A549 (cell line): ENCODE measurements around the gene HBZ. TPM values are rescaled to one million over a fixed set of nuclear protein-coding genes. Genes with fewer than 3 reads are reported as not detected.
"Not testable (repeated sequence)": the region's sequence is repeated elsewhere in the genome, so short reads cannot be mapped to it uniquely, and the experiment has no call there.

Source experiments
- ATAC-seq, 2 experiments: fragments of 200-7000 bp in 1 of 2; fragments of >200 bp in 1 of 2; cut with Nextera tagmentation in 1 of 2; cut with Tn5 transposase in 1 of 2; 3 replicates each; pipeline versions ENCODE4 v1.8.0 to v1.9.1; 2018 to 2020; ENCODE audit warnings: mild to moderate bottlenecking in 1 of 2, moderate library complexity in 1 of 2
- CTCF ChIA-PET: fragments of 300-600 bp; sonication (Branson Sonifier 250); formaldehyde crosslinking; extraction: SDS; loops from one replicate; lab custom pipeline; 2021; ENCODE audit warnings: antibody characterized with exemption, inconsistent platforms; lab: Yijun Ruan, JAX
- POLR2A ChIA-PET: fragments of 350-600 bp; formaldehyde crosslinking; extraction: SDS; loops from one replicate; lab custom pipeline; 2021; ENCODE audit warnings: antibody characterized with exemption, inconsistent platforms; lab: Yijun Ruan, JAX
- DNase-seq, 2 experiments: peaks; one replicate each; pipeline versions ENCODE4 v3.0.0 to v3.0.0-alpha.2; 2011 to 2016; ENCODE audit warnings: low read depth in 1 of 2, low spot score in 1 of 2
- FAIRE-seq: peaks from 2 replicates; lab custom pipeline; 2011; peaks lifted over from hg19 to GRCh38; lab: Jason Lieb, UNC
- H3K27ac ChIP-seq, 2 experiments: fragments of >200 bp; sonication (Bioruptor Twin); formaldehyde crosslinking; 3 replicates each; pipeline ENCODE4 v1.5.1; 2016 to 2017
- H3K4me1 ChIP-seq: fragments of >200 bp; sonication (Bioruptor Twin); formaldehyde crosslinking; 3 replicates; pipeline ENCODE4 v1.6.1; 2016
- H3K4me2 ChIP-seq: fragments of >200 bp; sonication (Bioruptor Twin); formaldehyde crosslinking; 3 replicates; pipeline ENCODE4 v1.6.1; 2016
- H3K4me3 ChIP-seq: fragments of >200 bp; sonication (Bioruptor Twin); formaldehyde crosslinking; 3 replicates; pipeline ENCODE4 v1.5.1; 2016
- H3K9me3 ChIP-seq: fragments of >200 bp; sonication (Bioruptor Twin); formaldehyde crosslinking; 3 replicates; pipeline ENCODE4 v1.6.1; 2016
- BHLHE40 ChIP-seq: IDR thresholded peaks from 2 replicates; pipeline ENCODE4 v1.6.1; 2012; ENCODE audit warnings: low read depth, low read length, inconsistent platforms
- CBX2 ChIP-seq: fragments of 200-600 bp; sonication (generic); IDR thresholded peaks from 2 replicates; pipeline ENCODE4 v1.6.1; 2016; ENCODE audit warnings: low read depth, mild to moderate bottlenecking, borderline replicate concordance
- CBX8 ChIP-seq: fragments of 200-600 bp; sonication (generic); IDR thresholded peaks from 2 replicates; pipeline ENCODE4 v1.6.1; 2016
- CHD2 ChIP-seq: fragments of 150-350 bp; IDR thresholded peaks from 2 replicates; pipeline ENCODE4 v1.6.1; 2014; ENCODE audit warnings: low read length; ENCODE audit not compliant: partially characterized antibody
- EHMT2 ChIP-seq: fragments of 200-600 bp; sonication (generic); IDR thresholded peaks from 2 replicates; pipeline ENCODE4 v1.6.1; 2016; ENCODE audit warnings: antibody characterized with exemption, low read depth, mild to moderate bottlenecking, moderate library complexity
- ELK1 ChIP-seq: fragments of 150-350 bp; IDR thresholded peaks from 2 replicates; pipeline ENCODE4 v1.6.1; 2014; ENCODE audit warnings: low read depth, mild to moderate bottlenecking, low read length
- GATA3 ChIP-seq: IDR thresholded peaks from 2 replicates; pipeline ENCODE4 v1.6.1; 2012; ENCODE audit warnings: borderline replicate concordance
- HDAC2 ChIP-seq: fragments of 200-600 bp; sonication (generic); IDR thresholded peaks from 2 replicates; pipeline ENCODE4 v1.6.1; 2016
- HEYL ChIP-seq: fragments of 250-450 bp; sonication (Bioruptor Pico); IDR thresholded peaks from 2 replicates; pipeline ENCODE4 v1.8.0; 2021; ENCODE audit warnings: mild to moderate bottlenecking, moderate library complexity
- HOXA7 ChIP-seq: fragments of 250-450 bp; sonication (Bioruptor Pico); IDR thresholded peaks from 2 replicates; pipeline ENCODE4 v1.5.0; 2020; ENCODE audit warnings: mild to moderate bottlenecking, moderate library complexity
- HOXB5 ChIP-seq: fragments of 250-450 bp; sonication (Bioruptor Pico); IDR thresholded peaks from 2 replicates; pipeline ENCODE4 v1.5.0; 2020; ENCODE audit warnings: mild to moderate bottlenecking, moderate library complexity
- KDM1A ChIP-seq: fragments of 200-600 bp; sonication (generic); IDR thresholded peaks from 2 replicates; pipeline ENCODE4 v1.6.1; 2016; ENCODE audit warnings: low read depth, mild to moderate bottlenecking
- MAFK ChIP-seq: fragments of 450-650 bp; IDR thresholded peaks from 2 replicates; pipeline ENCODE4 v1.6.1; 2014; ENCODE audit not compliant: partially characterized antibody
- MAZ ChIP-seq: fragments of 150-350 bp; IDR thresholded peaks from 2 replicates; pipeline ENCODE4 v1.6.1; 2014; ENCODE audit warnings: antibody characterized with exemption, low read depth, low read length, borderline replicate concordance
- MYC ChIP-seq: IDR thresholded peaks from 2 replicates; pipeline ENCODE4 v1.6.1; 2012; ENCODE audit warnings: mild to moderate bottlenecking, inconsistent platforms, low read length, improper control_type of control experiment, borderline replicate concordance
- NFE2L2 ChIP-seq: fragments of 150-350 bp; conservative IDR thresholded peaks from 2 replicates; pipeline ENCODE4 v1.6.1; 2014; ENCODE audit warnings: low read length
- NR3C1 ChIP-seq: fragments of >200 bp; sonication (Bioruptor Twin); formaldehyde crosslinking; IDR thresholded peaks from 3 replicates; pipeline ENCODE4 v1.6.1; 2017
- PHF8 ChIP-seq: fragments of 200-600 bp; sonication (generic); IDR thresholded peaks from 2 replicates; pipeline ENCODE4 v1.6.1; 2016; ENCODE audit warnings: low read depth, mild to moderate bottlenecking, antibody characterized with exemption, moderate library complexity, borderline replicate concordance
- POLR2AphosphoS2 ChIP-seq: conservative IDR thresholded peaks from 2 replicates; pipeline ENCODE4 v1.6.1; 2012; ENCODE audit warnings: low read length, improper control_type of control experiment, inconsistent platforms
- RAD21 ChIP-seq, 2 experiments: fragments of >200 bp in 1 of 2; sonication (Bioruptor Twin) in 1 of 2; formaldehyde crosslinking in 1 of 2; IDR thresholded peaks in 1 of 2; conservative IDR thresholded peaks in 1 of 2; 2 replicates in 1 of 2; 3 replicates in 1 of 2; pipeline ENCODE4 v1.6.1; 2012 to 2018; ENCODE audit warnings: inconsistent platforms in 1 of 2
- RCOR1 ChIP-seq: fragments of 150-350 bp; IDR thresholded peaks from 2 replicates; pipeline ENCODE4 v1.6.1; 2014; ENCODE audit warnings: antibody characterized with exemption, low read length, low read depth
- RFX5 ChIP-seq: fragments of 450-650 bp; IDR thresholded peaks from 2 replicates; pipeline ENCODE4 v1.7.1; 2014; ENCODE audit warnings: antibody characterized with exemption, mild to moderate bottlenecking, moderate library complexity
- SMC3 ChIP-seq: fragments of >200 bp; sonication (Bioruptor Twin); formaldehyde crosslinking; IDR thresholded peaks from 3 replicates; pipeline ENCODE4 v1.6.1; 2018; ENCODE audit warnings: inconsistent platforms
- TFCP2L1 ChIP-seq: fragments of 250-450 bp; sonication (Bioruptor Pico); IDR thresholded peaks from 2 replicates; pipeline ENCODE4 v1.5.0; 2021; ENCODE audit warnings: mild to moderate bottlenecking
- TP53 ChIP-seq: fragments of 250-450 bp; sonication (Bioruptor Pico); IDR thresholded peaks from 2 replicates; pipeline ENCODE4 v1.5.0; 2021; ENCODE audit warnings: mild to moderate bottlenecking, moderate library complexity
- ZFP36 ChIP-seq: fragments of 450-650 bp; IDR thresholded peaks from 2 replicates; pipeline ENCODE4 v1.6.1; 2014; ENCODE audit warnings: borderline replicate concordance; ENCODE audit not compliant: partially characterized antibody
- ZNF302 ChIP-seq: fragments of 250-450 bp; sonication (Bioruptor Pico); IDR thresholded peaks from 2 replicates; pipeline ENCODE4 v1.9.0; 2021; ENCODE audit warnings: inconsistent platforms, mild to moderate bottlenecking, moderate library complexity
- WGBS: methylation state at CpG from one replicate; pipeline ENCODE4 v1.1.6; 2017; ENCODE audit errors: missing lambda C conversion rate; 5-methylcytosine and 5-hydroxymethylcytosine counted together
- polyA plus RNA-seq, 4 experiments: library from polyadenylated mRNA; depleted of rRNA in 3 of 4; stranded (reverse); fragments of >200 nt; fragmentation: RNase III in 1 of 4; extraction: RNeasy Plus Mini Kit Qiagen cat#74134 plus additional on column Dnase treatment in 1 of 4; gene quantifications; 2 replicates in 3 of 4; 3 replicates in 1 of 4; pipeline ENCODE4 v1.2.3, GENCODE V29; 2011 to 2017
- TF ChIP-seq, protein P1 (sequence below): fragments of >200 bp; sonication (Bioruptor Twin); formaldehyde crosslinking; IDR thresholded peaks from 2 replicates; pipeline ENCODE4 v1.6.1; 2016
- TF ChIP-seq, protein P2 (sequence below): fragments of 450-650 bp; IDR thresholded peaks from 2 replicates; pipeline ENCODE4 v1.6.1; 2014; ENCODE audit warnings: antibody characterized with exemption

Gene HBZ
- polyA plus RNA-seq, 2 of the 4 experiments (the other 2 are of a cell fraction): not detected

DNA sequence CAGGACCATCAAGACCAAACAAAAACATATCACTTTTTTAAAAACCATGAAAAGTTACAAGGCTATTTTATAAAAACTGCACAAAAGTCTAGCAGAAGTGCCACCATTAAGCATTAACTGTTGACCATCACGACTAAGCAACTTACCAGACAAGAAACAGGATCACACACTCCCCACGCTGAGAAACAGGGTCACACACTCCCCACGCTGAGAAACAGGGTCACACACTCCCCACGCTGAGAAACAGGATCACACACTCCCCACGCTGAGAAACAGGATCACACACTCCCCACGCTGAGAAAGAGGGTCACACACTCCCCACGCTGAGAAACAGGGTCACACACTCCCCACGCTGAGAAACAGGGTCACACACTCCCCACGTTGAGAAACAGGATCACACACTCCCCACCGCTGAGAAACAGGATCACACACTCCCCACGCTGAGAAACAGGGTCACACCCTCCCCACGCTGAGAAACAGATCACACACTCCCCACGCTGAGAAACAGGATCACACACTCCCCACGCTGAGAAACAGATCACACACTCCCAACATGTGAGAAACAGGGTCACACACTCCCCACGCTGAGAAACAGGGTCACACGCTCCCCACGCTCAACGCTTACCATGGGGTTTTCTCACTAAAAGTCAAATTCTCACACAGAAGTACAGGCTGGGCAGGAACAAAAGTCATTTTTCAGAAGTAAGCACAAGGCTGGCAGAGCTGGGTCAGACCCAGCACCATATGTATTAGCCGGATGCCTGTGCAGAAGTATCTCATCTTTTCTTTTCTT is 28.7 kb upstream of the HBZ start:
- 84% methylated on average over 16 of the region's 19 CpGs for WGBS
- H3K9me3 ChIP-seq, DNase-seq, H3K4me3 ChIP-seq, POLR2A ChIA-PET, ATAC-seq, H3K4me1 ChIP-seq, H3K4me2 ChIP-seq, FAIRE-seq, H3K27ac ChIP-seq: not testable (repeated sequence)
- CTCF ChIA-PET: interaction anchor here (0.6 to 4.9 kb wide), 5 partner anchors 17 to 238 kb away, joined by 3 to 25 read pairs (median 6); partner anchors contain the start of gene HBQ1

- Histone ChIP-seq H3K4me1 (no peaks in the 10 kb centered on the region), H3K4me2 (no peak overlapping the region), H3K27ac (no peak overlapping the region), H3K4me3 (no peak overlapping the region), H3K9me3 (no peaks in the 10 kb centered on the region)
- 96% methylated on average over 3 of the region's 3 CpGs for WGBS
- FAIRE-seq (no peak), DNase-seq (no peak), ATAC-seq (no peak)
- ChIA-PET CTCF (interaction anchor here (0.6 to 4.9 kb wide), 10 partner anchors 12 to 237 kb away, joined by 3 to 25 read pairs (median 4); partner anchors contain the start of gene HBQ1), POLR2A (no interaction called here)
- TF ChIP-seq HOXA7 (CRISPR knock-in tag): no peak
- TF ChIP-seq CBX2: no peak
These were observed 27.4 kb upstream of the HBZ start for GRCh38 chr16:125011-125410.

GRCh38 chr16:129075-129474 is 23.4 kb upstream of the HBZ start:
- no peak for TF ChIP-seq HEYL (CRISPR knock-in tag)
- no peak for TF ChIP-seq RFX5
- TF ChIP-seq PHF8: no peak
- no peak for TF ChIP-seq POLR2AphosphoS2
- no peak for TF ChIP-seq NR3C1
- no peak for TF ChIP-seq ELK1
- no peak for TF ChIP-seq CBX8
- TF ChIP-seq, protein P1, sequence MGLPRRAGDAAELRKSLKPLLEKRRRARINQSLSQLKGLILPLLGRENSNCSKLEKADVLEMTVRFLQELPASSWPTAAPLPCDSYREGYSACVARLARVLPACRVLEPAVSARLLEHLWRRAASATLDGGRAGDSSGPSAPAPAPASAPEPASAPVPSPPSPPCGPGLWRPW: no peak
- TF ChIP-seq HOXB5 (CRISPR knock-in tag): no peak
- TF ChIP-seq RAD21 (conservative IDR thresholded peaks at IDR 0.05 in 1 of 2, IDR thresholded peaks at IDR 0.05 in 1 of 2): no peak
- no peak for TF ChIP-seq MYC
- TF ChIP-seq NFE2L2: no peak
- no peak for TF ChIP-seq RCOR1
- no peak for TF ChIP-seq MAFK
- Histone ChIP-seq H3K9me3 (no peaks in the 10 kb centered on the region), H3K4me2 (no peak overlapping the region), H3K27ac (no peak overlapping the region), H3K4me1 (no peaks in the 10 kb centered on the region), H3K4me3 (no peak overlapping the region)
- no peak for ATAC-seq
- ChIA-PET CTCF (interaction anchor here (0.6 to 4.9 kb wide), 8 partner anchors 12 to 233 kb away, joined by 3 to 23 read pairs (median 7); no protein-coding TSS in a partner anchor), POLR2A (no interaction called here)
- DNase-seq: no peak
- WGBS: 94% methylated on average over 2 of the region's 2 CpGs
- FAIRE-seq: no peak

- H3K4me1 ChIP-seq: no peaks in the 10 kb centered on the region
- CTCF ChIA-PET: interaction anchor here (1.3 to 4.9 kb wide), 7 partner anchors 13 to 232 kb away, joined by 3 to 23 read pairs (median 16); partner anchors contain the start of gene HBQ1
- DNase-seq: no peak
- 94% methylated on average over 15 of the region's 15 CpGs for WGBS
- H3K4me3 ChIP-seq: no peak overlapping the region
- FAIRE-seq: no peak
- no peaks in the 10 kb centered on the region for H3K9me3 ChIP-seq
- no peak for ATAC-seq
- H3K4me2 ChIP-seq: no peak overlapping the region
- POLR2A ChIA-PET: no interaction called here
- no peak overlapping the region for H3K27ac ChIP-seq
- TF ChIP-seq TFCP2L1 (CRISPR knock-in tag): no peak
- no peak for TF ChIP-seq MAZ
- no peak for TF ChIP-seq ZFP36
- no peak for TF ChIP-seq HDAC2
- no peak for TF ChIP-seq MYC
- no peak for TF ChIP-seq TP53 (CRISPR knock-in tag)
- TF ChIP-seq, protein P2, sequence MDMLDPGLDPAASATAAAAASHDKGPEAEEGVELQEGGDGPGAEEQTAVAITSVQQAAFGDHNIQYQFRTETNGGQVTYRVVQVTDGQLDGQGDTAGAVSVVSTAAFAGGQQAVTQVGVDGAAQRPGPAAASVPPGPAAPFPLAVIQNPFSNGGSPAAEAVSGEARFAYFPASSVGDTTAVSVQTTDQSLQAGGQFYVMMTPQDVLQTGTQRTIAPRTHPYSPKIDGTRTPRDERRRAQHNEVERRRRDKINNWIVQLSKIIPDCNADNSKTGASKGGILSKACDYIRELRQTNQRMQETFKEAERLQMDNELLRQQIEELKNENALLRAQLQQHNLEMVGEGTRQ: no peak
- no peak for TF ChIP-seq EHMT2
- no peak for TF ChIP-seq BHLHE40
- no peak for TF ChIP-seq GATA3
- no peak for TF ChIP-seq CHD2
- TF ChIP-seq CBX8: no peak
- TF ChIP-seq ZNF302: no peak
- TF ChIP-seq KDM1A: no peak
- TF ChIP-seq SMC3: no peak
These were observed 21.8 kb upstream of the HBZ start for GRCh38 chr16:130533-131173.
